Ishikawa (cell line): ENCODE results near the gene MGAT5B.

Source experiments
- CEBPB ChIP-seq: IDR thresholded peaks from 2 replicates; pipeline ENCODE4 v1.6.1; 2012
- CREB1 ChIP-seq: IDR thresholded peaks from 2 replicates; pipeline ENCODE4 v1.6.1; 2012; ENCODE audit warnings: low read depth
- EGR1 ChIP-seq: IDR thresholded peaks from 2 replicates; pipeline ENCODE4 v1.6.1; 2012
- EP300 ChIP-seq: IDR thresholded peaks from 2 replicates; pipeline ENCODE4 v1.6.1; 2012; ENCODE audit warnings: borderline replicate concordance
- FOXM1 ChIP-seq: IDR thresholded peaks from 2 replicates; pipeline ENCODE4 v1.6.1; 2012; ENCODE audit warnings: low read depth, borderline replicate concordance
- NFIC ChIP-seq: IDR thresholded peaks from 2 replicates; pipeline ENCODE4 v1.6.1; 2012
- RAD21 ChIP-seq: IDR thresholded peaks from 2 replicates; pipeline ENCODE4 v1.6.1; 2012; ENCODE audit warnings: low read depth
- REST ChIP-seq: IDR thresholded peaks from 2 replicates; pipeline ENCODE4 v1.6.1; 2012; ENCODE audit warnings: low read depth, mild to moderate bottlenecking
- TAF1 ChIP-seq: IDR thresholded peaks from 2 replicates; pipeline ENCODE4 v1.6.1; 2012; ENCODE audit warnings: low read depth, mild to moderate bottlenecking
- TCF12 ChIP-seq: IDR thresholded peaks from 2 replicates; pipeline ENCODE4 v1.6.1; 2012; ENCODE audit warnings: low read depth
- TEAD4 ChIP-seq: IDR thresholded peaks from 2 replicates; pipeline ENCODE4 v1.6.1; 2012
- YY1 ChIP-seq: IDR thresholded peaks from 2 replicates; pipeline ENCODE4 v1.6.1; 2012; ENCODE audit warnings: low read depth
- ZBTB7A ChIP-seq: IDR thresholded peaks from 2 replicates; pipeline ENCODE4 v1.6.1; 2012; ENCODE audit warnings: low read depth
- TF ChIP-seq, protein P1 (sequence below): IDR thresholded peaks from 2 replicates; pipeline ENCODE4 v1.6.1; 2012
- TF ChIP-seq, protein P2 (sequence below): IDR thresholded peaks from 2 replicates; pipeline ENCODE4 v1.6.1; 2012

Gene MGAT5B

DNA sequence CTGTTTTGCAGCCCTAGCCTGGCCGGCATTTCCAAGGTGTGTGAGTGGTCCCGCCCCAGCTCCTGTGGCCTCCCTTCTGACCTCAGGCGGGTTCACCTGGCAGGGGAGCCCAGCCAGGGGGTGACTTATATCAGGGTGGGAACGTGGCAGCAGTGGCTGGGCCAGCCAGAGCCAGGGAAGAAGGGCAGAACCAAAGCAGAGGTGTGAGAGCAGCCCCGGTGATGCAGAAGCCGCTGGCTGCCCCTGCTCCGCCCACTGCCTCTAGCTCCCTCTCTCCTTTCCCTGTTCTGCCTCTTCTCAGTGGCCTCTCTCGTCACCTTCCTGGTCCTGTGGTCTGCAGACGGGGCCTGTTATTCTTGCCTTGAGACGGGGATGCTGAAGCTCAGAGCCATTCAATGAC, 12.1 kb downstream of the MGAT5B start:
- TF ChIP-seq RAD21: no peak
- no peak for TF ChIP-seq CREB1
- TF ChIP-seq REST: no peak
- no peak for TF ChIP-seq NFIC
- no peak for TF ChIP-seq EGR1
- TF ChIP-seq TCF12: no peak
- TF ChIP-seq, protein P1, sequence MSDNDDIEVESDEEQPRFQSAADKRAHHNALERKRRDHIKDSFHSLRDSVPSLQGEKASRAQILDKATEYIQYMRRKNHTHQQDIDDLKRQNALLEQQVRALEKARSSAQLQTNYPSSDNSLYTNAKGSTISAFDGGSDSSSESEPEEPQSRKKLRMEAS: no peak
- no peak for TF ChIP-seq FOXM1
- no peak for TF ChIP-seq YY1
- no peak for TF ChIP-seq TAF1
- TF ChIP-seq TEAD4: no peak

GRCh38 chr17:76880971-76881370, 12.8 kb downstream of the MGAT5B start:
- no peak for TF ChIP-seq NFIC
- TF ChIP-seq TCF12: no peak
- no peak for TF ChIP-seq TEAD4
- TF ChIP-seq TAF1: no peak
- no peak for TF ChIP-seq YY1
- TF ChIP-seq, protein P1: no peak
- no peak for TF ChIP-seq RAD21
- no peak for TF ChIP-seq EP300
- no peak for TF ChIP-seq FOXM1
- TF ChIP-seq ZBTB7A: no peak
- no peak for TF ChIP-seq REST
- TF ChIP-seq, protein P2, sequence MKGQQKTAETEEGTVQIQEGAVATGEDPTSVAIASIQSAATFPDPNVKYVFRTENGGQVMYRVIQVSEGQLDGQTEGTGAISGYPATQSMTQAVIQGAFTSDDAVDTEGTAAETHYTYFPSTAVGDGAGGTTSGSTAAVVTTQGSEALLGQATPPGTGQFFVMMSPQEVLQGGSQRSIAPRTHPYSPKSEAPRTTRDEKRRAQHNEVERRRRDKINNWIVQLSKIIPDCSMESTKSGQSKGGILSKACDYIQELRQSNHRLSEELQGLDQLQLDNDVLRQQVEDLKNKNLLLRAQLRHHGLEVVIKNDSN: no peak
- no peak for TF ChIP-seq EGR1
- TF ChIP-seq CEBPB: no peak
- no peak for TF ChIP-seq CREB1

GRCh38 chr17:76881408-76881807, 13.2 kb downstream of the MGAT5B start:
- TF ChIP-seq RAD21 (no peak), EP300 (no peak), CREB1 (no peak), EGR1 (no peak), TAF1 (no peak), ZBTB7A (no peak), FOXM1 (no peak), REST (no peak), NFIC (no peak), CEBPB (no peak), YY1 (no peak), TCF12 (no peak), TEAD4 (no peak)
- TF ChIP-seq, protein P1: no peak
- TF ChIP-seq, protein P2: no peak

DNA sequence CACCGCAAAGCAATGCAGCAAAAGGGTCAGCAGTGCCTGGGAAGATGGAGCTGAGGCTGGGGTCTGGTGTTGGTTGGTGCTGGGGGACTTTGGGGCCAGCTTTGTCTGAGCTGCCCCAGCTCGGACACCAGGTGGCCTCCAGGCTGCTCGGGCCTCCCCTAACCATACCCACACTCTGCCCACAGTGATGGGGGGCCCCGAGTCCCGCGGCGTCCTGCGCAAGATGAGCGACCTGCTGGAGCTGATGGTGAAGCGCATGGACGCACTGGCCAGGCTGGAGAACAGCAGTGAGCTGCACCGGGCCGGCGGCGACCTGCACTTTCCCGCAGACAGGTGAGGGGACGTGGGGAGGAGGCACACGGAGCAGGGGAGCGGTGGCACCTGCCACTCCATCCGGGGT, 13.8 kb downstream of the MGAT5B start:
- TF ChIP-seq FOXM1: no peak
- no peak for TF ChIP-seq EGR1
- no peak for TF ChIP-seq YY1
- TF ChIP-seq CREB1: no peak
- no peak for TF ChIP-seq REST
- TF ChIP-seq, protein P1: no peak
- TF ChIP-seq ZBTB7A: no peak
- TF ChIP-seq TCF12: no peak
- TF ChIP-seq RAD21: no peak
- no peak for TF ChIP-seq TEAD4
- no peak for TF ChIP-seq EP300
- no peak for TF ChIP-seq NFIC
- TF ChIP-seq, protein P2: no peak
- no peak for TF ChIP-seq CEBPB
- TF ChIP-seq TAF1: no peak
